Body of pancreas (tissue), 4 donors: ENCODE data around the gene UCK2. TPM values are rescaled to one million over a fixed set of nuclear protein-coding genes. Genes with fewer than 3 reads are reported as not detected.

Source experiments
- ATAC-seq: fragments of 150-250 bp; one replicate; pipeline ENCODE4 v1.9.1; 2016
- DNase-seq, 4 donors: peaks; one replicate each; pipeline ENCODE4 v3.0.0-alpha.2; 2019
- H3K27ac ChIP-seq, 4 donors: fragments of 200-600 bp; sonication (generic); 1 replicate in 3 of 4; 2 replicates in 1 of 4; pipeline versions ENCODE4 v1.5.1 to v1.6.1; 2016 to 2019; ENCODE audit warnings: mild to moderate bottlenecking in 1 of 4, mixed read lengths in 1 of 4, moderate library complexity in 1 of 4
- H3K27me3 ChIP-seq, 2 donors: fragments of 200-600 bp; sonication (generic); one replicate each; pipeline ENCODE4 v1.6.0; 2016; ENCODE audit warnings: mild to moderate bottlenecking in 1 of 2
- H3K36me3 ChIP-seq, 2 donors: fragments of 200-600 bp; sonication (generic); replicated peaks in 1 of 2; 2 replicates each; pipeline ENCODE4 v1.5.1; 2016; ENCODE audit warnings: low read depth in 2 of 2; ENCODE audit not compliant: insufficient read depth in 1 of 2
- H3K4me1 ChIP-seq: fragments of 200-600 bp; sonication (generic); one replicate; pipeline ENCODE4 v1.6.0; 2016
- H3K4me3 ChIP-seq, 2 donors: fragments of 200-600 bp; sonication (generic); 1 replicate in 1 of 2; 2 replicates in 1 of 2; pipeline ENCODE4 v1.5.1; 2016 to 2019
- H3K9me3 ChIP-seq, 3 donors: fragments of 200-600 bp; sonication (generic); 1 replicate in 2 of 3; 2 replicates in 1 of 3; pipeline ENCODE4 v1.5.1; 2016
- POLR2A ChIP-seq, 3 donors: fragments of 450-650 bp; IDR thresholded peaks; one replicate each; pipeline ENCODE4 v1.6.1; 2016; ENCODE audit warnings: antibody characterized with exemption in 3 of 3, mild to moderate bottlenecking in 2 of 3
- WGBS, 2 donors: methylation state at CpG; one replicate each; pipeline ENCODE4 v1.1.5; 2017; 5-methylcytosine and 5-hydroxymethylcytosine counted together
- intact Hi-C: fragments of 100-400 bp; cut with DNase I; formaldehyde crosslinking; loops from one replicate; pipeline ENCODE4 v1.15.1; 2023
- total RNA-seq, 2 donors: library from RNA; depleted of rRNA; stranded (reverse); fragments of >200 nt; gene quantifications; one replicate each; pipeline ENCODE4 v1.1.0, GENCODE V29; 2016
- TF ChIP-seq, protein P1 (sequence below), 7 experiments: fragments of 450-650 bp in 4 of 7; fragments of 200-600 bp in 3 of 7; sonication (generic) in 3 of 7; IDR thresholded peaks; one replicate each; pipeline ENCODE4 v1.5.1; 2016 to 2019; ENCODE audit warnings: antibody characterized with exemption in 7 of 7

Gene UCK2
- total RNA-seq, 2 donors from 2014 or later: 23.3 to 27.4 TPM

DNA sequence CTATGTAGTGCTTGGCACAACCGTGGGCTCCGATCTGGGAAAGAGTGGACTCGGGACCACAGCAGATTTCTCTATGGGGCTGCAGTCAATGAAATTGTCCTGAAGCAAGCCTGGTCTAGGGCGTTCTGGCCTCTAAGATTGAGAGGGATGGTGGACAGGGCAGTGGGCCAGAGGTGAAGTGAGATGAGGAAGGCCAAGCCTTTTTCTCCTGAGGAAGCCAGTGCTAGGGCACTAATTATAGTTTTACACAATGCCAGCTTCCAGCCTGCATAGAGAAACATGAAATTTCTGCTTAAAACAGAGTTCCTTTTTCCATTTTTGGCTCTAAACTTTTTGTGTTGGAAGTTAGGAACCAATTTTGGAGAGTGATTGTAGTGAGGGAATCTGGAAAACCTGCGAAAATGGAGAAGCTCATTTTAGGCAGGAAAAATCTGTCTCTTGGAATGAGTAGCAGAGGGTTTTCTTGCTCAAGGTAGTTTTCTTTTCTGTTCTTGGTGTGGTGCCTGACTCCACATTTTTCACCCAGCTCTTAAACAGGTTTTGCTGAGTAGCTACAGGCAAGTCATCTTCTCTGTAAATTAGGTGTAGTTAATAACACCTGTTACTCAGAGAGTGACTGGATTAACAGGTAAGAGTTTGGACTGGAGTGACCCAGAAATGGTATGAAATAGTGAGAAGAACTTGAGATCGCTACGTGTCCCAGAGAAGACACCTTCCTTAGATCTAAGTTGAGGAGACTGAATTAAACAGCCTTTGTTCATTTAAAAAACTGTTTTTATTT lies 22.1 kb downstream of the UCK2 start:
- Histone ChIP-seq H3K4me3 (no peak overlapping the region), H3K4me1 (peaks cover 34% of the 10 kb centered on the region), H3K36me3 (no peaks in the 10 kb centered on the region), H3K27ac (no peak overlapping the region), H3K27me3 (no peaks in the 10 kb centered on the region), H3K9me3 (no peaks in the 10 kb centered on the region)
- 83 to 94% methylated on average over 7 of the region's 7 CpGs for WGBS, 2 donors
- TF ChIP-seq POLR2A (IDR thresholded peaks at IDR 0.05): no peak
- ATAC-seq: no peak
- DNase-seq: no peak
- intact Hi-C loops: no loop called here

DNA sequence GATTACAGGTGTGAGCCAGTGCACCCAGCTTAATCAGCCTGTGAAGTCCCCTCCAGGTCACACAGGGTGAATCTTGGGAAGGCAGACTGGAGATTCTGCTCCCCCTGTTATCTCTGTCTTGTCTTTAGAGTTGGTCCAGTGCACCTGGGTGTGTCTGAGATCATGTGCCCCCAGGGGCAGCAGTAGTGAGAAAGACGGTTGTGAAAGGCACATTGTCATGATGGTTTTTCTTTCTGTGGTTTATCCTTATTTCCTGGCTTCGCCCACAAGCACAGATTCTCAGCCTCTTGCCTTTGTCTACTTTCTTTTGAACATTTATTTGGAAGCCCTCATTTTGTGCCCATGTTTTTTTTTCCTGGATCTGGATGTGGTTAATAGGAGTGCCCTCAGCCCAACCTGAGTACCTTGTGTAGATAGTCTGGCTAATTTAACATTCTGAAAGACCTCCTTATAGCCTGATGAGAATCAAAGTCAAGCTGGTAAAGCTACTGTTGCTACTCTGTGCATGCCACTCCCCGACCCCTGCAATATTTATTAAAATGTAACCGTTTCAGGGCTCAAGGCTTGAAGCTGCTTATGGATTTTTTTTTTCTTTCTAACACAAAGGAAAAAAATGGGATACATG lies 23.7 kb downstream of the UCK2 start:
- Histone ChIP-seq H3K9me3 (no peaks in the 10 kb centered on the region), H3K4me1 (peaks cover 22% of the 10 kb centered on the region), H3K27ac (no peak overlapping the region), H3K36me3 (no peaks in the 10 kb centered on the region), H3K4me3 (no peak overlapping the region), H3K27me3 (no peaks in the 10 kb centered on the region)
- intact Hi-C loops: no loop called here
- 64 to 91% methylated on average over 4 of the region's 4 CpGs for WGBS, 2 donors
- ATAC-seq (no peak), DNase-seq (no peak)
- no peak for TF ChIP-seq POLR2A (IDR thresholded peaks at IDR 0.05)
- TF ChIP-seq, protein P1, sequence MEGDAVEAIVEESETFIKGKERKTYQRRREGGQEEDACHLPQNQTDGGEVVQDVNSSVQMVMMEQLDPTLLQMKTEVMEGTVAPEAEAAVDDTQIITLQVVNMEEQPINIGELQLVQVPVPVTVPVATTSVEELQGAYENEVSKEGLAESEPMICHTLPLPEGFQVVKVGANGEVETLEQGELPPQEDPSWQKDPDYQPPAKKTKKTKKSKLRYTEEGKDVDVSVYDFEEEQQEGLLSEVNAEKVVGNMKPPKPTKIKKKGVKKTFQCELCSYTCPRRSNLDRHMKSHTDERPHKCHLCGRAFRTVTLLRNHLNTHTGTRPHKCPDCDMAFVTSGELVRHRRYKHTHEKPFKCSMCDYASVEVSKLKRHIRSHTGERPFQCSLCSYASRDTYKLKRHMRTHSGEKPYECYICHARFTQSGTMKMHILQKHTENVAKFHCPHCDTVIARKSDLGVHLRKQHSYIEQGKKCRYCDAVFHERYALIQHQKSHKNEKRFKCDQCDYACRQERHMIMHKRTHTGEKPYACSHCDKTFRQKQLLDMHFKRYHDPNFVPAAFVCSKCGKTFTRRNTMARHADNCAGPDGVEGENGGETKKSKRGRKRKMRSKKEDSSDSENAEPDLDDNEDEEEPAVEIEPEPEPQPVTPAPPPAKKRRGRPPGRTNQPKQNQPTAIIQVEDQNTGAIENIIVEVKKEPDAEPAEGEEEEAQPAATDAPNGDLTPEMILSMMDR (IDR thresholded peaks at IDR 0.05): no peak

DNA sequence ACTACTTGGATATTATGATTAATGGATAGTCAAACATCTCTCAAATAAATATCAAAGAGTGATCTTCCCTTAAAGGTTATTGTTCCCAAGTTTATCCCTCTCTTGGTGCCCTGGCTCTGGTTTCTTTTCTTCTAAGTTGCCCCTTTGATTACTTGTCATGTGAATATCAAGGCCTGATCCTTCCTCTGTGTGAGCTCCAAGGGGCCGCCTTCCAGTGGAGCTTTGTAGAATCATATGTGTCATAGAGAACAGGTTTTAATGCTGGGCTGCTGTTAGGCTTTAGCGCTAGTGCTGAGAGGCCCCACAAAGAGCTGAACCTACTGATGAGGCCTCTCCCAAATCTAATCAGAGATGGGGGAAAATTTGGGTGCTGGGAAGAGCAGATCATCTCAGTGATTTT lies 25.5 kb downstream of the UCK2 start:
- ATAC-seq (no peak), DNase-seq (no peak)
- Histone ChIP-seq H3K27me3 (no peaks in the 10 kb centered on the region), H3K4me3 (no peak overlapping the region), H3K4me1 (peaks cover 32% of the 10 kb centered on the region), H3K9me3 (no peaks in the 10 kb centered on the region), H3K27ac (no peak overlapping the region), H3K36me3 (no peaks in the 10 kb centered on the region)
- TF ChIP-seq POLR2A (IDR thresholded peaks at IDR 0.05): no peak
- TF ChIP-seq, protein P1 (IDR thresholded peaks at IDR 0.05): no peak
- WGBS, 2 donors: 86 to 100% methylated on average over 2 of the region's 2 CpGs
- intact Hi-C loops: no loop called here

DNA sequence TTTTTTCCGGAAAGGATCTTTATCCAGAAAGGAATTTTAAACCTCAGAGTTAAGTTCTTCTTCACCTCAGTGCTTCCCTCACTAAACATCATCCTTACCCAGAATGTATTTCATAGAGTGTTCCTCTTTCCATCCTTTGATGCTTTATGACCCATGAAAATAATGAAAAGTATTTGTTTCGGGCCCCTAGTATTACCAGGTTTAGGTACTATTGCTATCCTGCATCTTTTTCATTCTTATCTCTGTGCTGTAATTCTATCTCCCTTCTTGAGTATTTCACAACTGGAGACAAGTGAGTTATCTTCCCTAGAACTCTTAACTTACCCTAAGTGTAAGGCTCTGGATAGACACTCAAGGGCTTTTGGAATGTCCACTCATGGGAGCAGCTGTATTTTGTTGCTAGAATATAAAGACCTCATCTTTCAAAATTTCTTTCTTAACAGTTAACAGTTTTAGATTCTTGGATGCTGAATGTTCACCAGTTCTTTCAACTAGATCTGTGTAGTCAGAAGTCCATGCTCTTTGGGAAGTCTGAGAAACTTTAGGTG lies 26.2 kb downstream of the UCK2 start:
- DNase-seq (no peak), ATAC-seq (no peak)
- Histone ChIP-seq H3K4me1 (peaks cover 39% of the 10 kb centered on the region), H3K4me3 (no peak overlapping the region), H3K36me3 (no peaks in the 10 kb centered on the region), H3K27me3 (no peaks in the 10 kb centered on the region), H3K27ac (peak overlapping the region in 1 of 4 donors; percentile 46), H3K9me3 (no peaks in the 10 kb centered on the region)
- 75 to 88% methylated on average over 2 of the region's 2 CpGs for WGBS, 2 donors
- intact Hi-C loops: no loop called here
- TF ChIP-seq, protein P1 (IDR thresholded peaks at IDR 0.05): no peak
- no peak for TF ChIP-seq POLR2A (IDR thresholded peaks at IDR 0.05)

DNA sequence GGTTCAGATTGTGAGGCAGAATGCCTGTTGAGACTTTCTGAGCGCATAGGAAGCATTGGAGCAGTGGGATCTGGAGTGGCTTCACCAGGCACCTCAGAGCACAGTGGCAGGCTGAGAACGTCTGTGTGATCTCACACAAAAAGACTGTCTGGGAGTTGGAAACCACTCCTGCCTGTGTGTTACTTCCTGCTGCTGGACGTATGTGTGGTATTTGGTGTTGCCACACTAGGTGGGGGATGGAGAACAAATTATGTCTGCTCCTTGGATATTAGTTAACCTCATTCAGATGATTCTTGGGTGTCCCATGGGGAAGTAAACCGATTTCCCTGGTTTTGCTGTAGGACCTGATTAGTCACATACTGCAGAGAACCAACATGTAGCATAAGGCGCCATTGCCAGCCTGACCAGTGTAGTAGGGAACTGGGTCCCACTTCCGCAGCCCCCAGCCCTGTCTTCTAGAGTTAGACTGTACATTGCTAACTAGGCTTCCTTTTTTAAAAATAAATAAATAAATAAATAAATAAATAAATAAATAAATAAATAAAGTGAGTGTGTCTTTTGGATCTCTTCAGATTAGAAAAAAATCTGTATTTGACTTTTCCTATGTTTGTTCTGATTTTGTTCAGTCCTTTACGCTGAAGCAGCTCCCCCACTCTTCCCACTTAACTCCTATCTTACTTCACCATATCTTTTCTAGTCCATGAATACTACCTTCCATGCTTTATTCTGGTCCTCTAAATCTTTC lies 26.9 kb downstream of the UCK2 start:
- Histone ChIP-seq H3K27ac (peak overlapping the region in 1 of 4 donors; percentile 46), H3K27me3 (no peaks in the 10 kb centered on the region), H3K36me3 (no peaks in the 10 kb centered on the region), H3K9me3 (no peaks in the 10 kb centered on the region), H3K4me3 (no peak overlapping the region), H3K4me1 (peaks cover 46% of the 10 kb centered on the region)
- TF ChIP-seq, protein P1 (IDR thresholded peaks at IDR 0.05): no peak
- no peak for TF ChIP-seq POLR2A (IDR thresholded peaks at IDR 0.05)
- DNase-seq (peak in 1 of 4 donors; percentile 60), ATAC-seq (peak; percentile 47)
- intact Hi-C loops: no loop called here
- WGBS, 2 donors: 60 to 63% methylated on average over 6 to 7 of the region's 7 CpGs
